Neural cell (in vitro differentiated cells): ENCODE data around the gene DPPA3.

Source experiments
- CTCF ChIP-seq: fragments of 450-650 bp; IDR thresholded peaks from 2 replicates; pipeline ENCODE4 v1.5.1; 2014; ENCODE audit warnings: antibody characterized with exemption, mild to moderate bottlenecking, moderate library complexity; ENCODE audit not compliant: poor library complexity, severe bottlenecking
- EP300 ChIP-seq: fragments of 450-650 bp; conservative IDR thresholded peaks from 2 replicates; pipeline ENCODE4 v1.6.1; 2014; ENCODE audit warnings: antibody characterized with exemption, mild to moderate bottlenecking, moderate library complexity; ENCODE audit not compliant: poor library complexity, severe bottlenecking
- EZH2 ChIP-seq: fragments of 200-600, 300-800 bp; shearing (Covaris generic), sonication (generic); IDR thresholded peaks from 2 replicates; pipeline ENCODE4 v1.6.1; 2014; ENCODE audit warnings: antibody characterized with exemption, low read length, borderline replicate concordance, mild to moderate bottlenecking; ENCODE audit not compliant: insufficient read depth, poor library complexity, severe bottlenecking
- MXI1 ChIP-seq: fragments of 450-650 bp; conservative IDR thresholded peaks from 2 replicates; pipeline ENCODE4 v1.6.1; 2014; ENCODE audit warnings: antibody characterized with exemption, mild to moderate bottlenecking; ENCODE audit not compliant: poor library complexity, severe bottlenecking
- POLR2AphosphoS5 ChIP-seq: IDR thresholded peaks from 2 replicates; pipeline ENCODE4 v1.6.1; 2012
- REST ChIP-seq: IDR thresholded peaks from 2 replicates; pipeline ENCODE4 v1.6.1; 2012; ENCODE audit warnings: borderline replicate concordance
- SMC3 ChIP-seq: fragments of 450-650 bp; conservative IDR thresholded peaks from 2 replicates; pipeline ENCODE4 v1.6.1; 2014; ENCODE audit warnings: antibody characterized with exemption, mild to moderate bottlenecking, moderate library complexity; ENCODE audit not compliant: poor library complexity
- TAF1 ChIP-seq: IDR thresholded peaks from 2 replicates; pipeline ENCODE4 v1.6.1; 2012; ENCODE audit warnings: low read depth

- TF ChIP-seq CTCF (no peak), SMC3 (no peak), EZH2 (no peak), POLR2AphosphoS5 (no peak), EP300 (no peak), TAF1 (no peak), REST (no peak), MXI1 (no peak)
These were observed 15.6 kb upstream of the DPPA3 start, which contains the start of gene GDF3 for GRCh38 chr12:7695566-7696197.
